ENCODE results near the gene FAM107B.

DNA sequence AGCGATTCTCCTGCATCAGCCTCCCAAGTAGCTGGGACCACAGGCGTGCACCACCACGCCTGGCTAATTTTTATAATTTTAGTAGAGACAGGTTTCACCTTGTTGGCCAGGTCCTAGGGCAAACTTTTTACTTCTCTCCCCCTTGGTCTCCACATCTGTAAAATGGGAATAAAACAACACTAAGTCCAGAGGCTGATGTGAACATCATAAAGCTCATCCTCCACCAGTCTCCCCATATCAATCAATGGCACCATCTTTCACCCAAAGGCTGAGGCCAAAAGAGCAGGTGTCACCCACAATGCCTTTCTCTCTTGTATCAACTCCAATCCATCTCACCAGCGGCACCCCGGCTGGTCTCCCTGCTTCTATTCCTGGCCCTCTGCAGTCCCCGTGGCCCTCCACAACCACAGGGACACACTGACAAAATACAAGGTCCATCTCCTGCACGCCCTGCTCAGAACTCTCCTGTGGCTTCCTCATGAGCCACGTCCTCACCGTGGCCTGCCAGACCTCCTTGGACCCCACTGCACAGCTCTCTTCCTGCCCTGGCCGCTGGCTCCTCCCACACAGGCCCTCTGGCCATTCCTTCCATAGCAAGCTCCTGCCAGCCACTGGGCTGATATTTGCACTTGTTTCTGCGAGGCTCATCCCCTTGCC is 179.0 kb downstream of the FAM107B start:
- TF ChIP-seq, protein P1, sequence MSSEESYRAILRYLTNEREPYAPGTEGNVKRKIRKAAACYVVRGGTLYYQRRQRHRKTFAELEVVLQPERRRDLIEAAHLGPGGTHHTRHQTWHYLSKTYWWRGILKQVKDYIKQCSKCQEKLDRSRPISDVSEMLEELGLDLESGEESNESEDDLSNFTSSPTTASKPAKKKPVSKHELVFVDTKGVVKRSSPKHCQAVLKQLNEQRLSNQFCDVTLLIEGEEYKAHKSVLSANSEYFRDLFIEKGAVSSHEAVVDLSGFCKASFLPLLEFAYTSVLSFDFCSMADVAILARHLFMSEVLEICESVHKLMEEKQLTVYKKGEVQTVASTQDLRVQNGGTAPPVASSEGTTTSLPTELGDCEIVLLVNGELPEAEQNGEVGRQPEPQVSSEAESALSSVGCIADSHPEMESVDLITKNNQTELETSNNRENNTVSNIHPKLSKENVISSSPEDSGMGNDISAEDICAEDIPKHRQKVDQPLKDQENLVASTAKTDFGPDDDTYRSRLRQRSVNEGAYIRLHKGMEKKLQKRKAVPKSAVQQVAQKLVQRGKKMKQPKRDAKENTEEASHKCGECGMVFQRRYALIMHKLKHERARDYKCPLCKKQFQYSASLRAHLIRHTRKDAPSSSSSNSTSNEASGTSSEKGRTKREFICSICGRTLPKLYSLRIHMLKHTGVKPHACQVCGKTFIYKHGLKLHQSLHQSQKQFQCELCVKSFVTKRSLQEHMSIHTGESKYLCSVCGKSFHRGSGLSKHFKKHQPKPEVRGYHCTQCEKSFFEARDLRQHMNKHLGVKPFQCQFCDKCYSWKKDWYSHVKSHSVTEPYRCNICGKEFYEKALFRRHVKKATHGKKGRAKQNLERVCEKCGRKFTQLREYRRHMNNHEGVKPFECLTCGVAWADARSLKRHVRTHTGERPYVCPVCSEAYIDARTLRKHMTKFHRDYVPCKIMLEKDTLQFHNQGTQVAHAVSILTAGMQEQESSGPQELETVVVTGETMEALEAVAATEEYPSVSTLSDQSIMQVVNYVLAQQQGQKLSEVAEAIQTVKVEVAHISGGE (tag by site-specific recombination; conservative IDR thresholded peaks at IDR 0.05; ENCODE audit: low read depth): no peak
- TF ChIP-seq, protein P2, sequence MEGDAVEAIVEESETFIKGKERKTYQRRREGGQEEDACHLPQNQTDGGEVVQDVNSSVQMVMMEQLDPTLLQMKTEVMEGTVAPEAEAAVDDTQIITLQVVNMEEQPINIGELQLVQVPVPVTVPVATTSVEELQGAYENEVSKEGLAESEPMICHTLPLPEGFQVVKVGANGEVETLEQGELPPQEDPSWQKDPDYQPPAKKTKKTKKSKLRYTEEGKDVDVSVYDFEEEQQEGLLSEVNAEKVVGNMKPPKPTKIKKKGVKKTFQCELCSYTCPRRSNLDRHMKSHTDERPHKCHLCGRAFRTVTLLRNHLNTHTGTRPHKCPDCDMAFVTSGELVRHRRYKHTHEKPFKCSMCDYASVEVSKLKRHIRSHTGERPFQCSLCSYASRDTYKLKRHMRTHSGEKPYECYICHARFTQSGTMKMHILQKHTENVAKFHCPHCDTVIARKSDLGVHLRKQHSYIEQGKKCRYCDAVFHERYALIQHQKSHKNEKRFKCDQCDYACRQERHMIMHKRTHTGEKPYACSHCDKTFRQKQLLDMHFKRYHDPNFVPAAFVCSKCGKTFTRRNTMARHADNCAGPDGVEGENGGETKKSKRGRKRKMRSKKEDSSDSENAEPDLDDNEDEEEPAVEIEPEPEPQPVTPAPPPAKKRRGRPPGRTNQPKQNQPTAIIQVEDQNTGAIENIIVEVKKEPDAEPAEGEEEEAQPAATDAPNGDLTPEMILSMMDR (tag by site-specific recombination; IDR thresholded peaks at IDR 0.05): no peak
- no peak for TF ChIP-seq ZNF629 (tag by site-specific recombination; IDR thresholded peaks at IDR 0.05)
- TF ChIP-seq ZNF169 (tag by site-specific recombination; IDR thresholded peaks at IDR 0.05): no peak
- TF ChIP-seq ZBTB21 (tag by site-specific recombination; IDR thresholded peaks at IDR 0.05): no peak
- TF ChIP-seq ZNF747 (tag by site-specific recombination; IDR thresholded peaks at IDR 0.05): no peak
- no peak for TF ChIP-seq KLF10 (tag by site-specific recombination; IDR thresholded peaks at IDR 0.05)
- TF ChIP-seq, protein P3, sequence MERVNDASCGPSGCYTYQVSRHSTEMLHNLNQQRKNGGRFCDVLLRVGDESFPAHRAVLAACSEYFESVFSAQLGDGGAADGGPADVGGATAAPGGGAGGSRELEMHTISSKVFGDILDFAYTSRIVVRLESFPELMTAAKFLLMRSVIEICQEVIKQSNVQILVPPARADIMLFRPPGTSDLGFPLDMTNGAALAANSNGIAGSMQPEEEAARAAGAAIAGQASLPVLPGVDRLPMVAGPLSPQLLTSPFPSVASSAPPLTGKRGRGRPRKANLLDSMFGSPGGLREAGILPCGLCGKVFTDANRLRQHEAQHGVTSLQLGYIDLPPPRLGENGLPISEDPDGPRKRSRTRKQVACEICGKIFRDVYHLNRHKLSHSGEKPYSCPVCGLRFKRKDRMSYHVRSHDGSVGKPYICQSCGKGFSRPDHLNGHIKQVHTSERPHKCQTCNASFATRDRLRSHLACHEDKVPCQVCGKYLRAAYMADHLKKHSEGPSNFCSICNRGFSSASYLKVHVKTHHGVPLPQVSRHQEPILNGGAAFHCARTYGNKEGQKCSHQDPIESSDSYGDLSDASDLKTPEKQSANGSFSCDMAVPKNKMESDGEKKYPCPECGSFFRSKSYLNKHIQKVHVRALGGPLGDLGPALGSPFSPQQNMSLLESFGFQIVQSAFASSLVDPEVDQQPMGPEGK (tag by site-specific recombination; IDR thresholded peaks at IDR 0.05): no peak
- TF ChIP-seq ZNF555 (tag by site-specific recombination; conservative IDR thresholded peaks at IDR 0.05): no peak
- no peak for TF ChIP-seq ZNF404 (tag by site-specific recombination; IDR thresholded peaks at IDR 0.05)
- TF ChIP-seq, protein P4, sequence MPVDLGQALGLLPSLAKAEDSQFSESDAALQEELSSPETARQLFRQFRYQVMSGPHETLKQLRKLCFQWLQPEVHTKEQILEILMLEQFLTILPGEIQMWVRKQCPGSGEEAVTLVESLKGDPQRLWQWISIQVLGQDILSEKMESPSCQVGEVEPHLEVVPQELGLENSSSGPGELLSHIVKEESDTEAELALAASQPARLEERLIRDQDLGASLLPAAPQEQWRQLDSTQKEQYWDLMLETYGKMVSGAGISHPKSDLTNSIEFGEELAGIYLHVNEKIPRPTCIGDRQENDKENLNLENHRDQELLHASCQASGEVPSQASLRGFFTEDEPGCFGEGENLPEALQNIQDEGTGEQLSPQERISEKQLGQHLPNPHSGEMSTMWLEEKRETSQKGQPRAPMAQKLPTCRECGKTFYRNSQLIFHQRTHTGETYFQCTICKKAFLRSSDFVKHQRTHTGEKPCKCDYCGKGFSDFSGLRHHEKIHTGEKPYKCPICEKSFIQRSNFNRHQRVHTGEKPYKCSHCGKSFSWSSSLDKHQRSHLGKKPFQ (tag by site-specific recombination; IDR thresholded peaks at IDR 0.05): no peak
- no peak for TF ChIP-seq ZNF510 (tag by site-specific recombination; IDR thresholded peaks at IDR 0.05; ENCODE audit: insufficient replicate concordance)
- TF ChIP-seq ZNF274 (IDR thresholded peaks at IDR 0.05; ENCODE audit: low read length): no peak
- no peak for TF ChIP-seq ZNF274 (tag by site-specific recombination; IDR thresholded peaks at IDR 0.05; ENCODE audit: borderline replicate concordance)
- TF ChIP-seq, protein P5, sequence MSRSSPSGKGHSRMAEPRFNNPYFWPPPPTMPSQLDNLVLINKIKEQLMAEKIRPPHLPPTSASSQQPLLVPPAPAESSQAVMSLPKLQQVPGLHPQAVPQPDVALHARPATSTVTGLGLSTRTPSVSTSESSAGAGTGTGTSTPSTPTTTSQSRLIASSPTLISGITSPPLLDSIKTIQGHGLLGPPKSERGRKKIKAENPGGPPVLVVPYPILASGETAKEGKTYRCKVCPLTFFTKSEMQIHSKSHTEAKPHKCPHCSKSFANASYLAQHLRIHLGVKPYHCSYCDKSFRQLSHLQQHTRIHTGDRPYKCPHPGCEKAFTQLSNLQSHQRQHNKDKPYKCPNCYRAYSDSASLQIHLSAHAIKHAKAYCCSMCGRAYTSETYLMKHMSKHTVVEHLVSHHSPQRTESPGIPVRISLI (tag by site-specific recombination; IDR thresholded peaks at IDR 0.05): no peak

Data from HEK293 (cell line).